D341Med (cell line): Measurements from ENCODE around the gene PDLIM4.

Experiments used
- DNase-seq: peaks from one replicate; pipeline ENCODE4 v3.0.0; 2012; ENCODE audit warnings: low spot score

PDLIM4 gene

DNA sequence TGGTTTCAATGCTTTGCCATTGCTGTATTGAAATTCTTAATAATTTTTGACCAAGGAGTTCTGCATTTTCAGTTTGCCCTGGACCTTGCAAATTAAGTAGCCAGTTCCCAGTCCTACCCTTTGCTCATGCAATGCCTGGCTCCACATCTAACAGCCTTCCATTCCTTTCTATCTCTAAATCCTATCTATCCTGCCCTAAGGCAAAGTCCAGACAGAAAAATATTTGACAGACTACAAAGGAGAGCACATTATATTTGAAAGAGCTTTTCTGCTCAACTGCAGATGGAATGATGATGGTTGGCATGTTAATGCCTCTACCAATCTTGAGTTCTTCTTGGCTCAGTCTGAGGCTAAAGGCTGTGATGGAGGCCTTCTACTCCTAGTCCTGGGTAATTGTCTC is 52.2 kb downstream of the PDLIM4 start:
- DNase-seq, result no peak

DNA sequence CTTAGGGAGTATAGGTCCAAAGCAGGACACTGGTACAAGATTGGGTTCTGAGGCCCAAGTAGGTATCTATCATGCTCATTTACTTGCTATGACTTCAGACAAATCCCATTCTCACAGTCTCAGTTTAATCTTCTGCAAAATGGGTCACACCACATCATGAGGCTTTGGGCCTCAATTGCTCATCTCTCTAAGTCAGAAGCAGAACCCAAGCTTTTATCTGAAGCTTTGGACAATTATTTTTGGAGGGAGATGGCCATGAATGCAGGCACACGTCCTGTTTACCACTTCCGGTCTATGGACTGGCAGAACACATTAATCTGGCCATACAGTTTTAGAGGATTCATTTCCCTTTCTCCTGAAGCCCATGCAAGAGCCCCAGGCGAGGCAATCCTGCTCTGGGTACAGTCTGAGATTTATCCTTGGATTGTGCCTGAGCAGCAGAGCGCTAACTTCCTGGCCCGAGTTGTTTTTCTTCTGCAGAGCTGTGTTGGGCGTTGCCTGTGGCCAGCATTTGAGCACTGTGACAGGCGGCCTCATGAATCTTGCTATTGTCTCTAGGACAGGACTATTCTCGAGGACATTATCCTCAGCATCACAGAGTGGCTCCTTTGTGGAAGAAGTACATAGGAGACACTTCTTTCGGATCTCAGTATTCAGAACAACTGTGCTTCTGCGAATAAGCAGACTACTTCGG is 52.8 kb downstream of the PDLIM4 start:
- DNase-seq, result no peak

DNA sequence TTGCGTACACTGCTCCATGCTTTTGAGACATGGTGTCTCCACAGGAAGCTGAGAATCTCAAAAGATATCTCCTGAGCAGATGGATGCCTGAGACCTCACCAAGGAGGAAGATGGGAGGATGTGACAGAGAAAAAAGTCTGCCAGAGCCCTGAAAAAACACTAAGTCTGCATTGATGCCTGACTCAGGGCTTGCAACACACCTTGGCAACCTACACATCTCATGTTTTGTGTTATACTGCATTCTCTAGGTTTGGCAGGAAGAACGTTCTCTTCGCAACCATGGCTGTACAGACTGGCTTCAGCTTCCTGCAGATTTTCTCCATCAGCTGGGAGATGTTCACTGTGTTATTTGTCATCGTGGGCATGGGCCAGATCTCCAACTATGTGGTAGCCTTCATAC is 55.9 kb downstream of the PDLIM4 start:
- no peak for DNase-seq

DNA sequence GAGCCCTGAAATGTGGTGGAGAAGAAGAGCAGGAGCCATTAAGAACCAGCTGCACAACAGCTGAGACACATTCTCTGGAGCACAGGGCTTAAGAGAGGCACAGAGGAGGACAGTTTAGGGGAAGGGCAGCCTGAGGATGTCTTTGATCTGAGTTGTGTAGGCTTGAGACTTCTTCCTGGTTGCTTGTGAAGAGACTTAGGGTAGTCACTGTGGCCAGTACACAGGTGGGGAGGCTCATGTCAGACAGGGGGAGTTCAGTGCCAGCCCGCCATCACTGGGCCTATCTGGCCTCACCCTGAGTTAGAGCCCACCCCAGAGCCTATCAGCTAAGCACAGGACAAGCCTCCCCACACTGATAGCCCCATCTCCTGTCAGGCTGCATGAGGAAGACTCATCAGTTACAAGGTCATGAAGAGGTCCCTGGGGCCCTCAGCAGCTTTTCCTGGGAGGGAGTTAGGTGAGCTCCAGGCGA is 56.5 kb downstream of the PDLIM4 start:
- no peak for DNase-seq

DNA sequence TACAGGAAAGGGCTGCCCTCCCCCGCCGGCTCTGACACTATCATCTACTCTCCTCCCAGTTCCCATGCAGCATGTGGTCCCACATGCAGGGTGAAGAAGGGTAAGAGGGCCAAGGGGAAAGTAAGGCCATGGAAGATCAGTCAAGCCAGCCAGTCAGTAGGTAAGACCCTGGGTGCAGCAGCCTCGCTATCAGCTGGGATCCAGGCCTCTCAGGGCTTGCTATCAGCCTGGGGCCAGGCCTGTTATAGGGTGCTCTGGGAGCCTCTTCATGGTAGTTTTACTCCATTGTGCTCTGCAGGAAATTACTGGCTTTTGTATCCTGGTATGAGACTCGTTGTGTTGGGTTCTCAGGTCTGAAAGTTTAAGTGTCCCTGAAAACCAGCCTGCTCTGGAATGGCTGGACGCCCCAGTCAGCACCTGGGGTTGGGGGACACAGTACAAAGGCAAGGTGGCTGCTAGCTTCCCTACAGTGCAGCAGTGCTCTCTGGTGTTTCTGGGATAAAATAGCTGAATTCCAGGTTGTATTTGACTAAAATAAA is 58.1 kb downstream of the PDLIM4 start:
- DNase-seq, result no peak

DNA sequence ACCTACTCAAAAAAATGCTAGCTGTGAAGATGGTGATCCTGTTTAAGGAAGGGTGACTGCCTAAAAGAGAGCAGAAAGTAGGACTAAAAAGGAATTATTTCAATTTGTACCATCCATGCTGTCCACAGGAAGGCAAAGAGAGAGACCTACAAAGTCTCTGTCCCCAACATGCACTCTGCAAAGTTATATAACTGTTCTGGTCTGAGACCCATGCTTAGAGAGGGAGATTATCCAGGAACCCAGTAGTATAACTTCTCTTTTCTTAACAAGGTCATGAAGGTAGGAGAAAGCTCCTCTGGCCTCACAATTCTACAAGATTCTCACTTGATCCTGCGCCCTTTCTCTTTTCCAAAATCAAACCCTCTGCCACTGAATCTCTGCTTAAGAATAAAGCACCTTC is 62.5 kb downstream of the PDLIM4 start:
- DNase-seq, result no peak

DNA sequence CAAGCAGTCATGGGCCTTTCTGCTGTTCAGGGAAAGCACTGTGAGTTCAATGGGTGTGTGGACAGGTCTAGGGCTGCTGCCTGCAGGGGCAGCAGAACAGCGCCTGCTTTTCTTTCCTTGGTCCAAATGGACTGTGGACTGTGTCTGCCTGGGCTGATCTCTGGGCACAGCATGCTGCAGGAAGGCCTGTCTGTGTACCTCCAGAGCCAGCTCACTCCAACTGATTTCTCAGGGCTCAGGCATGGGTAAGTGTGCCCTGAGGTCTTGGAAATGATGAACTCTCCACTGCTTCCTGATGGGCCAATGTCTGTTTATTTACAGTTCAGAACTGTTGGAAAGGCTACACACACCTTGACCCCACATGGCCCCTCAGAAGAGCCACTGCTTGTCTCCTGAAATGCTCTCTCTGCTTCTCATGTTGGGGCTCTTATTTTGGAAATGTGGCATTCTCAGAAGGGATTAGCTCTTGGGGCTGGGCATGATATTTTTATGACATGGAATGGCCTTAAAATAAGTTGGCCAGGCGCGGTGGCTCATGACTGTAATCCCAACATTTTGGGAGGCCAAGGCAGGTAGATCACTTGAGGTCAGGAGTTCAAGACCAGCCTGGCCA is 63.7 kb downstream of the PDLIM4 start:
- DNase-seq, result no peak

DNA sequence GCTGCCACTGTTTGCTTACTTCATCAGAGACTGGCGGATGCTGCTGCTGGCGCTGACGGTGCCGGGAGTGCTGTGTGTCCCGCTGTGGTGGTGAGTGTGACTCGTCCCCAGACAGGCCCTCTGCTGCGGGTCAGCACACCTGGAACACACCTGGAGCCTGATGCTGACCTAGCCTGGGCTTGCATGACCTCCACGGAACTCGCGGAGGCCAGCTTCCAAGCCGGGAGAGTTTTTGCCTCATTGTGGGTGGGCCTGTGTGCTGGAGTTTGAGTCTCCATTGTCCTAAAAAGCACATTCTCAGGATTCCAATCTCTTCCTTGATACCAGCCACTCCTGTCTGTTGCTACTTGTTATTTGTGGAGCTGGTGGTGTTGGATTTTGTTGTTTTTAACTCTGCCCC is 64.8 kb downstream of the PDLIM4 start:
- no peak for DNase-seq
